ENCODE data around the gene SORCS2.

Gene SORCS2

GRCh38 chr4:7191546-7192251 is 639 bp upstream of the SORCS2 start:
- no peak for DNase-seq (ENCODE audit: low spot score)
- no peak for TF ChIP-seq CTCF (IDR thresholded peaks at IDR 0.05; ENCODE audit: extremely low read depth, missing control alignments)

DNA sequence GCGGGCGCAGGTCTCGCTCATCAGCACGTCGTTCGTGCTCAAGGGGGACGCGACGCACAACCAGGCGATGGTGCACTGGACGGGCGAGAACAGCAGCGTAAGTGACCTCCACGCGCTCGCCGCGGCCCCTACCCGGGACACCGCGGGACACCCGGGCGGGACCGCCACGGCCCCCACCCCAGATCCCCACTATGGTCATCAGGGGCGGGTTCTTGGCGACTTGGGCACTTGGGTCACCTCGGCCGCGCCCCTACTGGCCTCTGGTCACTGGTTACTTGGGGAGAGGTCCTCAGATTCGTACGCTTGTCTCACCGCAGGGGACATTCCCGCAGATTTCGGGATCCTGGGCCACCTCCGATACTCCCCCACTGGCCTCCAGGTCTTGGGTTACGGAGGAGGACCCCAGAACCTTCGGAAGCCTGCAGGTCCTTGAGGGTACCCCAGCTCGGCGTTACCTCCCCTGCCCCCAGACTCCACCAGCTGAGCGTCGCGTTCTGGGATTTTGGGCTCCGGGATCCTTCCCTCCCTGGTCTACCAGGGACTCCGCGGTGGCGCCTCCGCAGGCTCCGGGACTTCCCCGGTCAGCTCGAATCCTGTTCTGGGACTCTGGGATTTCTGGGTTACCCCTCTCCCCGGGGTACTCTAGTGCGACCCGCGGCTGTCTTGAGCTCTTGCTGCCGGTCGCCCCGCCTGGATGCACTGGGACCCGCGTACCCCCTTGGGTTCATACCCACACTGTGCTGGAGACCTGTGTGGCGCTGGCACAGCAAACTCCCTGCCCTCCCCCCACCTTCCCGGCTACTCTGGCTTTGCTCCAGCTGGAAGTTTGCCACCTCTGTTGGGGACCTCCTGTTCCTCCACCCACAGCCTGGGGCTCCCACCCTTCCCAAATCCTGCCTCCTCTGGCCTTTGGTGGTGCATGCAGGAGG is 956 bp downstream of the SORCS2 start:
- no peak for TF ChIP-seq CTCF (IDR thresholded peaks at IDR 0.05; ENCODE audit: extremely low read depth, missing control alignments)
- no peak for DNase-seq (ENCODE audit: low spot score)

GRCh38 chr4:7194251-7195140 is 2.2 kb downstream of the SORCS2 start:
- no peak for TF ChIP-seq CTCF (IDR thresholded peaks at IDR 0.05; ENCODE audit: extremely low read depth, missing control alignments)
- DNase-seq (ENCODE audit: low spot score), result no peak

- no peak for DNase-seq (ENCODE audit: low spot score)
Observed at GRCh38 chr4:7195141-7195515, 2.8 kb downstream of the SORCS2 start.

DNA sequence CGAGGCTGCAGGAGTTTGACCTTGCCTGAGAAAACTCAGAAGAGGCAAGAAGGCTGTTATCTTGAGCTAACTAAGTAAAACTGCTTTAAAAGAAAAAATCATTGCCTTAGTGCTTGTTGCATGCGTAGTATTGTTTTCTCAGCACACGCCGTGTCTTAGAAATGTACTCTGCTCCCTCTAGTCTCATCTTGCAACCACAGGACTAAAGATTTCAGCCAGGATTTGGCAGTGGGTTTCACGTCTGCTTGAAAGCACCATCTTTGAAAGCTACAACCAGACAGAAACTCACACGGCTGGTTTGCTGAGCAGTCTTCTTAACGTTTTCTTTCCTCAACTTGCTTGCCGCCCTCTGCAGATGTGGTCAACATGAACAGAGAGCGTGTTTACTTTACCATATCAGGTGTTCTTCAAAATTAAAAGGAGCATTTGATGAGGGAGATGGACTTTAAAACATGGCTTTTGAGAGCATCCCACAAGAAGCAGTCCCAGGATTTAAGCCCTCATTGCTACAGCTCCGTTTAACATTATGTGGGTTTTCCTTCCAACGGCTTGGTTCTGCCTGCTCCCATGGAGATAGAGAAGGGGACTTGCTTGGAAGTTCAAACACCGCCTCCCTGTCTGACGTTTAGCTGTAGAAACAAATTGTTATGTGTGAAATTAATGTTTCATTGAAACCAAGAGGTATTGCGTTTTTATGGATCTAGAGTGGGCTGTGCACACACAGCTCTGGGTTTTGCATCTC is 3.4 kb downstream of the SORCS2 start:
- no peak for TF ChIP-seq CTCF (IDR thresholded peaks at IDR 0.05; ENCODE audit: extremely low read depth, missing control alignments)
- no peak for DNase-seq (ENCODE audit: low spot score)

More at GRCh38 chr4:7195141-7195515, 2.8 kb downstream of the SORCS2 start:
- TF ChIP-seq CTCF (IDR thresholded peaks at IDR 0.05; ENCODE audit: extremely low read depth, missing control alignments), result no peak

DNA sequence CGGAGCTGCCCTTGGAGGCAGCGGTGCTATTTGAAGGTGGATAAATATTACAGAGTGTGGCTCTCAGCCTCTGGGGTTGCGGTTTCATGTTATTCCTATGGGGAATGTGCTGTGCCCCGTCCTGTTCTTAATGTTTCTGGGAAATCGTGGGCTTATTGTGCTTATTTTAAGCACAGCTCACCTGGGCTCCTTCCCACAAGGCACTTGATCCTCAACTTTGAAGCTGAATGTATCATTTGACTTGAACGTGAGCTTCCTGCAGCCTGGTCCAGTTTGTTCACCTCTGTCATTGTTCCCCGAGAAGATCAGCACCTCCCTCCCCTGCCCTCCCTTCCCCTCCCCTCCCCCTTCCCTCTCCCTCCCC is 3.9 kb downstream of the SORCS2 start:
- TF ChIP-seq CTCF (IDR thresholded peaks at IDR 0.05; ENCODE audit: extremely low read depth, missing control alignments), result no peak
- DNase-seq (ENCODE audit: low spot score), result no peak

Data from GM20000 (cell line).